ENCODE data around the gene SGIP1. TPM values are rescaled to one million over a fixed set of nuclear protein-coding genes. Genes with fewer than 3 reads are reported as not detected.

SGIP1 gene
- total and polyA plus RNA-seq, 2 experiments from 2014 or later: 2.4 to 6.1 TPM

GRCh38 chr1:66583021-66583420 is 49.1 kb downstream of the SGIP1 start (continued):
- no peak for TF ChIP-seq ZNF462 (CRISPR knock-in tag; IDR thresholded peaks at IDR 0.05)
- no peak for TF ChIP-seq ETS1 (IDR thresholded peaks at IDR 0.05)
- TF ChIP-seq JUNB (IDR thresholded peaks at IDR 0.05; ENCODE audit: unreplicated experiment): no peak
- TF ChIP-seq EZH2phosphoT487 (IDR thresholded peaks at IDR 0.05; ENCODE audit: unreplicated experiment): no peak
- no peak for TF ChIP-seq EZH2 (IDR thresholded peaks at IDR 0.05; ENCODE audit: low read depth, unreplicated experiment)
- TF ChIP-seq STAT1 (IDR thresholded peaks at IDR 0.05; ENCODE audit: unreplicated experiment): no peak

GRCh38 chr1:66585002-66585401 is 51.0 kb downstream of the SGIP1 start:
- no peaks in the 10 kb centered on the region for H4K20me1 ChIP-seq (replicated peaks; ENCODE audit: insufficient read depth)
- no peaks in the 10 kb centered on the region for H3K9me3 Mint-ChIP-seq
- TF ChIP-seq NANOG (IDR thresholded peaks at IDR 0.05; ENCODE audit: borderline replicate concordance) (no peak), ZNF114 (CRISPR knock-in tag; IDR thresholded peaks at IDR 0.05) (no peak), JUNB (IDR thresholded peaks at IDR 0.05; ENCODE audit: unreplicated experiment) (no peak), EZH2phosphoT487 (IDR thresholded peaks at IDR 0.05; ENCODE audit: unreplicated experiment) (no peak), CREB1 (CRISPR knock-in tag; IDR thresholded peaks at IDR 0.05; ENCODE audit: low read depth) (no peak), EZH2 (IDR thresholded peaks at IDR 0.05; ENCODE audit: low read depth, unreplicated experiment) (no peak), ZNF331 (CRISPR knock-in tag; IDR thresholded peaks at IDR 0.05; ENCODE audit: low read depth) (no peak), STAT1 (IDR thresholded peaks at IDR 0.05; ENCODE audit: unreplicated experiment) (no peak), REST (IDR thresholded peaks at IDR 0.05; ENCODE audit: unreplicated experiment) (no peak), CTCF (conservative IDR thresholded peaks at IDR 0.05; ENCODE audit: low read depth in 2 of 2) (no peak)

More at GRCh38 chr1:66585002-66585401, 51.0 kb downstream of the SGIP1 start:
- Histone ChIP-seq H3K4me2 (no peak overlapping the region), H2AFZ (no peak overlapping the region), H3K27me3 (ENCODE audit: insufficient read depth) (no peaks in the 10 kb centered on the region), H3K9me2 (ENCODE audit: insufficient read depth) (no peaks in the 10 kb centered on the region), H3K27ac (ENCODE audit: low read depth) (no peak overlapping the region), H3K79me2 (replicated peaks; ENCODE audit: insufficient read depth) (no peaks in the 10 kb centered on the region), H3K4me1 (ENCODE audit: insufficient read depth) (no peaks in the 10 kb centered on the region), H3K36me3 (ENCODE audit: insufficient read depth) (no peaks in the 10 kb centered on the region), H3K4me3 (no peak overlapping the region), H3F3A (replicated peaks; ENCODE audit: low read depth) (no peaks in the 10 kb centered on the region)
- no peak for DNase-seq (ENCODE audit: low spot score)
- Mint-ChIP-seq H3K4me3 (no peak overlapping the region), H3K27ac (no peak overlapping the region; the same call in 1 of the 2 replicates), H3K27me3 (ENCODE audit: insufficient read depth, low read depth, poor library complexity) (no peaks in the 10 kb centered on the region), H3K36me3 (ENCODE audit: low read depth) (no peaks in the 10 kb centered on the region), H3K4me1 (no peaks in the 10 kb centered on the region)
- no peak for ATAC-seq

Measured in GM23338 (cell line).